Neural cell (in vitro differentiated cells): ENCODE data around the gene HOATZ. TPM values are rescaled to one million over a fixed set of nuclear protein-coding genes. Genes with fewer than 3 reads are reported as not detected.

Source experiments
- H2AFZ ChIP-seq: fragments of 200-600, 300-800 bp; sonication (generic), shearing (Covaris generic); 2 replicates; pipeline ENCODE4 v1.6.0; 2014; ENCODE audit warnings: low read depth, mild to moderate bottlenecking, antibody characterized with exemption, low read length, moderate library complexity
- H3F3A ChIP-seq: fragments of 200-600 bp; shearing (Covaris generic); 2 replicates; pipeline ENCODE4 v1.6.1; 2016; ENCODE audit warnings: mild to moderate bottlenecking, moderate library complexity, mixed read lengths, antibody characterized with exemption, low read length; ENCODE audit not compliant: insufficient read depth, poor library complexity, severe bottlenecking
- H3K27ac ChIP-seq: fragments of 200-600, 300-800 bp; sonication (generic), shearing (Covaris generic); 2 replicates; pipeline ENCODE4 v1.5.1; 2014; ENCODE audit warnings: mild to moderate bottlenecking, low read length, moderate library complexity
- H3K27me3 ChIP-seq: fragments of 300-800, 200-600 bp; sonication (generic), shearing (Covaris generic); 2 replicates; pipeline ENCODE4 v1.6.0; 2014; ENCODE audit warnings: mild to moderate bottlenecking, low read depth, low read length, moderate library complexity; ENCODE audit not compliant: insufficient read depth
- H3K36me3 ChIP-seq: fragments of 300-800, 200-600 bp; sonication (generic), shearing (Covaris generic); 2 replicates; pipeline ENCODE4 v1.5.1; 2014; ENCODE audit warnings: mild to moderate bottlenecking, antibody characterized with exemption, low read length, moderate library complexity; ENCODE audit not compliant: insufficient read depth
- H3K4me2 ChIP-seq: fragments of 300-800, 200-600 bp; sonication (generic), shearing (Covaris generic); 2 replicates; pipeline ENCODE4 v1.6.0; 2014; ENCODE audit warnings: mild to moderate bottlenecking, low read length
- H3K4me3 ChIP-seq: fragments of 300-800, 200-600 bp; sonication (generic), shearing (Covaris generic); 2 replicates; pipeline ENCODE4 v1.5.1; 2014; ENCODE audit warnings: mild to moderate bottlenecking, low read length, moderate library complexity
- H3K79me2 ChIP-seq: fragments of 200-600 bp; shearing (Covaris generic); replicated peaks from 2 replicates; pipeline ENCODE4 v1.6.0; 2014; ENCODE audit warnings: mild to moderate bottlenecking, low read length, moderate library complexity; ENCODE audit not compliant: insufficient read depth
- H3K9ac ChIP-seq: fragments of 300-800, 200-600 bp; sonication (generic), shearing (Covaris generic); 2 replicates; pipeline ENCODE4 v1.6.1; 2016; ENCODE audit warnings: mild to moderate bottlenecking, low read length, mixed read lengths
- H3K9me2 ChIP-seq: fragments of 200-600 bp; shearing (Covaris generic); 2 replicates; pipeline ENCODE4 v1.6.1; 2016; ENCODE audit warnings: mild to moderate bottlenecking, low read length, mixed read lengths; ENCODE audit not compliant: insufficient read depth
- H3K9me3 ChIP-seq: fragments of 200-600, 300-800 bp; sonication (generic), shearing (Covaris generic); 2 replicates; pipeline ENCODE4 v1.6.1; 2016; ENCODE audit warnings: mild to moderate bottlenecking, mixed run types, low read length, moderate library complexity, mixed read lengths
- H4K20me1 ChIP-seq: fragments of 200-600 bp; shearing (Covaris generic); 2 replicates; pipeline ENCODE4 v1.6.1; 2016; ENCODE audit warnings: mild to moderate bottlenecking, mixed run types; ENCODE audit not compliant: insufficient read depth
- EP300 ChIP-seq: fragments of 450-650 bp; conservative IDR thresholded peaks from 2 replicates; pipeline ENCODE4 v1.6.1; 2014; ENCODE audit warnings: antibody characterized with exemption, mild to moderate bottlenecking, moderate library complexity; ENCODE audit not compliant: poor library complexity, severe bottlenecking
- EZH2 ChIP-seq: fragments of 200-600, 300-800 bp; shearing (Covaris generic), sonication (generic); IDR thresholded peaks from 2 replicates; pipeline ENCODE4 v1.6.1; 2014; ENCODE audit warnings: antibody characterized with exemption, low read length, borderline replicate concordance, mild to moderate bottlenecking; ENCODE audit not compliant: insufficient read depth, poor library complexity, severe bottlenecking
- MXI1 ChIP-seq: fragments of 450-650 bp; conservative IDR thresholded peaks from 2 replicates; pipeline ENCODE4 v1.6.1; 2014; ENCODE audit warnings: antibody characterized with exemption, mild to moderate bottlenecking; ENCODE audit not compliant: poor library complexity, severe bottlenecking
- POLR2AphosphoS5 ChIP-seq: IDR thresholded peaks from 2 replicates; pipeline ENCODE4 v1.6.1; 2012
- RAD21 ChIP-seq: fragments of 450-650 bp; conservative IDR thresholded peaks from 2 replicates; pipeline ENCODE4 v1.6.1; 2014; ENCODE audit warnings: antibody characterized with exemption, mild to moderate bottlenecking, moderate library complexity
- SMC3 ChIP-seq: fragments of 450-650 bp; conservative IDR thresholded peaks from 2 replicates; pipeline ENCODE4 v1.6.1; 2014; ENCODE audit warnings: antibody characterized with exemption, mild to moderate bottlenecking, moderate library complexity; ENCODE audit not compliant: poor library complexity
- TAF1 ChIP-seq: IDR thresholded peaks from 2 replicates; pipeline ENCODE4 v1.6.1; 2012; ENCODE audit warnings: low read depth
- polyA plus RNA-seq: library from polyadenylated mRNA; depleted of rRNA; stranded (reverse); fragments of >200 nt; gene quantifications from 2 replicates; pipeline ENCODE4 v1.2.3, GENCODE V29; 2014
- TF ChIP-seq, protein P1 (sequence below): IDR thresholded peaks from 2 replicates; pipeline ENCODE4 v1.6.1; 2012; ENCODE audit warnings: borderline replicate concordance
- TF ChIP-seq, protein P2 (sequence below): fragments of 450-650 bp; IDR thresholded peaks from 2 replicates; pipeline ENCODE4 v1.5.1; 2014; ENCODE audit warnings: antibody characterized with exemption, mild to moderate bottlenecking, moderate library complexity; ENCODE audit not compliant: poor library complexity, severe bottlenecking

Gene HOATZ
- polyA plus RNA-seq, 1 donor from 2014 or later: not detected

DNA sequence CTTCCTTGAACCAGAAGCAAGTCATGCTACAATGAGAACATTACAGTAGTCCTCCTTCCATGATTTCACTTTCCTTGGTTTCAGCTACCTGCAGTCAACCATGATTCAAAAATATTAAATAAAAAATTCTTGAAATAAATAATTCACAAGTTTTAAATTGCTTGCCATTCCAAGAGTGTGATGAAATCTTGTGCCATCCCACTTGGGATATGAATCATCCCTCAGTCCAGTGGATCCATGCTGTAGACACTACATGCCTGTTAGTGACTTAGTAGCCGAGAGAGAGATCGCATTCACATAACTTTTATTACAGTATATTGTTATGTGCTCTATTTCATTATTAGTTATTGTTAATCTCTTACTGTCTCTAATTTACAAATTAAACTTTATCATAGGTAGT lies 6.0 kb downstream of the HOATZ start:
- Histone ChIP-seq H4K20me1 (no peaks in the 10 kb centered on the region), H3K36me3 (no peaks in the 10 kb centered on the region), H3K4me3 (no peak overlapping the region), H3K4me2 (no peak overlapping the region), H3K79me2 (no peaks in the 10 kb centered on the region), H3K9ac (no peak overlapping the region), H2AFZ (no peak overlapping the region), H3K27me3 (peaks cover under 1% of the 10 kb centered on the region), H3K27ac (no peak overlapping the region), H3K9me3 (no peaks in the 10 kb centered on the region), H3F3A (no peaks in the 10 kb centered on the region), H3K9me2 (no peaks in the 10 kb centered on the region)
- no peak for TF ChIP-seq TAF1
- no peak for TF ChIP-seq SMC3
- TF ChIP-seq, protein P1, sequence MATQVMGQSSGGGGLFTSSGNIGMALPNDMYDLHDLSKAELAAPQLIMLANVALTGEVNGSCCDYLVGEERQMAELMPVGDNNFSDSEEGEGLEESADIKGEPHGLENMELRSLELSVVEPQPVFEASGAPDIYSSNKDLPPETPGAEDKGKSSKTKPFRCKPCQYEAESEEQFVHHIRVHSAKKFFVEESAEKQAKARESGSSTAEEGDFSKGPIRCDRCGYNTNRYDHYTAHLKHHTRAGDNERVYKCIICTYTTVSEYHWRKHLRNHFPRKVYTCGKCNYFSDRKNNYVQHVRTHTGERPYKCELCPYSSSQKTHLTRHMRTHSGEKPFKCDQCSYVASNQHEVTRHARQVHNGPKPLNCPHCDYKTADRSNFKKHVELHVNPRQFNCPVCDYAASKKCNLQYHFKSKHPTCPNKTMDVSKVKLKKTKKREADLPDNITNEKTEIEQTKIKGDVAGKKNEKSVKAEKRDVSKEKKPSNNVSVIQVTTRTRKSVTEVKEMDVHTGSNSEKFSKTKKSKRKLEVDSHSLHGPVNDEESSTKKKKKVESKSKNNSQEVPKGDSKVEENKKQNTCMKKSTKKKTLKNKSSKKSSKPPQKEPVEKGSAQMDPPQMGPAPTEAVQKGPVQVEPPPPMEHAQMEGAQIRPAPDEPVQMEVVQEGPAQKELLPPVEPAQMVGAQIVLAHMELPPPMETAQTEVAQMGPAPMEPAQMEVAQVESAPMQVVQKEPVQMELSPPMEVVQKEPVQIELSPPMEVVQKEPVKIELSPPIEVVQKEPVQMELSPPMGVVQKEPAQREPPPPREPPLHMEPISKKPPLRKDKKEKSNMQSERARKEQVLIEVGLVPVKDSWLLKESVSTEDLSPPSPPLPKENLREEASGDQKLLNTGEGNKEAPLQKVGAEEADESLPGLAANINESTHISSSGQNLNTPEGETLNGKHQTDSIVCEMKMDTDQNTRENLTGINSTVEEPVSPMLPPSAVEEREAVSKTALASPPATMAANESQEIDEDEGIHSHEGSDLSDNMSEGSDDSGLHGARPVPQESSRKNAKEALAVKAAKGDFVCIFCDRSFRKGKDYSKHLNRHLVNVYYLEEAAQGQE: no peak
- no peak for TF ChIP-seq EZH2
- no peak for TF ChIP-seq RAD21
- TF ChIP-seq POLR2AphosphoS5: no peak
- no peak for TF ChIP-seq EP300

DNA sequence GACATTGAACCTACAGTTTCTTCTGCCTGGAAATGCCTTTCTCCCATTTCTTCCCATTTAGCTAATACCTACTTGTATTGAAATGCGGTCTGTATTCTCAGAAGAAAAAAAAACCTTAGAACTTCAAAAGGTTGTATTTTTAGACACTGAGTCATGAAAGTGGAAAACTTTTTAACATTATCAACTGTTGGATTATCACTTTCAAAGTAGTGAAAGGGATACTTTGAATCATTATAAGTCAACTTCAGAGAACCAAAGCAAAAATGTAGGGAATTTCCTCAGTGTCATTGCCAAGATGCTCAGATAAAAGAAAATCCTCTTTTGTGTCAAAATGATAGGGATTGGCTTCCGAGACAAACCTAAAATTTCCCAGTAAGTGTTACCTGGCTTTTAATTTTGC lies 6.6 kb downstream of the HOATZ start:
- Histone ChIP-seq H3F3A (no peaks in the 10 kb centered on the region), H3K36me3 (no peaks in the 10 kb centered on the region), H3K27me3 (no peaks in the 10 kb centered on the region), H3K9me2 (no peaks in the 10 kb centered on the region), H3K9me3 (no peaks in the 10 kb centered on the region), H3K4me3 (no peak overlapping the region), H3K4me2 (no peak overlapping the region), H4K20me1 (no peaks in the 10 kb centered on the region), H3K27ac (no peak overlapping the region), H3K79me2 (no peaks in the 10 kb centered on the region), H3K9ac (no peak overlapping the region), H2AFZ (no peak overlapping the region)
- TF ChIP-seq RAD21: no peak
- no peak for TF ChIP-seq POLR2AphosphoS5
- no peak for TF ChIP-seq TAF1
- TF ChIP-seq, protein P1: no peak
- TF ChIP-seq MXI1: no peak
- TF ChIP-seq EP300: no peak
- TF ChIP-seq, protein P2, sequence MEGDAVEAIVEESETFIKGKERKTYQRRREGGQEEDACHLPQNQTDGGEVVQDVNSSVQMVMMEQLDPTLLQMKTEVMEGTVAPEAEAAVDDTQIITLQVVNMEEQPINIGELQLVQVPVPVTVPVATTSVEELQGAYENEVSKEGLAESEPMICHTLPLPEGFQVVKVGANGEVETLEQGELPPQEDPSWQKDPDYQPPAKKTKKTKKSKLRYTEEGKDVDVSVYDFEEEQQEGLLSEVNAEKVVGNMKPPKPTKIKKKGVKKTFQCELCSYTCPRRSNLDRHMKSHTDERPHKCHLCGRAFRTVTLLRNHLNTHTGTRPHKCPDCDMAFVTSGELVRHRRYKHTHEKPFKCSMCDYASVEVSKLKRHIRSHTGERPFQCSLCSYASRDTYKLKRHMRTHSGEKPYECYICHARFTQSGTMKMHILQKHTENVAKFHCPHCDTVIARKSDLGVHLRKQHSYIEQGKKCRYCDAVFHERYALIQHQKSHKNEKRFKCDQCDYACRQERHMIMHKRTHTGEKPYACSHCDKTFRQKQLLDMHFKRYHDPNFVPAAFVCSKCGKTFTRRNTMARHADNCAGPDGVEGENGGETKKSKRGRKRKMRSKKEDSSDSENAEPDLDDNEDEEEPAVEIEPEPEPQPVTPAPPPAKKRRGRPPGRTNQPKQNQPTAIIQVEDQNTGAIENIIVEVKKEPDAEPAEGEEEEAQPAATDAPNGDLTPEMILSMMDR: no peak
- TF ChIP-seq SMC3: no peak
- TF ChIP-seq EZH2: no peak
